ENCODE data around the gene IL7R. TPM values are rescaled to one million over a fixed set of nuclear protein-coding genes. Genes with fewer than 3 reads are reported as not detected.

The IL7R gene
- total and polyA plus RNA-seq, 2 of the 4 experiments (the other 2 are of a cell fraction) = 40.7 to 71.7 TPM

DNA sequence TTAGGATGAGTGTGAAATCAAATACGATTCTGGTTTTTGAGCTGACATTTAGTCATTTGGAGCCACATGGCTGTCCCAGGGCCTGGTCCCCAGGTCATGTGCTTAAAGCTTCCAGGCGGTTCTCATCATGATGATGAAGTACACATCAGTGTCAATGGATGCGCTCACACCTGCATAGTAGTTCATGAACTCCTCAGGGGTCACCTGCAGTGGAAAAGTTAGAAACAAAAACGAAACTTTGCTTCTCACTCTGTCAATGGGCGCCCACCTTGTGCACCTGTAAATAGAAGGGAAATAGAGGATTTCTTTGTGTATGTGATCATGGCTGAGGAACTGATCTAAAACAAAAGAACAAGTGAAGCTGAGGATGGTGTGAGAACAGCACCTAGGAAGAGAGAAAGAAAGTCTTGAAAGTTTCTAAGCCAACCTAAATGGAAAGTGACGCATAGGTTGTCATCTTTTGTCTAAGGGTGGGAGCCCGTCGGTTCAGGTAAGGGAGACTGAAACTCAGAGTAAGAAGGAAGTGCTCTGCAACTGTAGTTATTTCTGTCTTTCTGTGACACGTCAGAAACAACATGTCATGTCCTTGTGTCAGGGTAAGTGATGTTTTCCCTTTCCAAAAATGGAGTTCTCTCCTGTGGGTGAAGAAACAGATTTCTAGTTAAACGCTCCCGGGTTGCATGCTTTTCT is 47.9 kb downstream of the IL7R start:
- H4K20me1 ChIP-seq (ENCODE audit: insufficient read depth, low read length) = no peaks in the 10 kb centered on the region
- no peak overlapping the region for H2AFZ ChIP-seq (replicated peaks; ENCODE audit: low read length, poor library complexity)
- H3K79me1 ChIP-seq (ENCODE audit: low read depth in 1 of 2, low read length in 2 of 2) = no peaks in the 10 kb centered on the region
- no peak overlapping the region for H4K91ac ChIP-seq (ENCODE audit: insufficient read depth, low read depth, low read length)
- H3K4me2 ChIP-seq (ENCODE audit: low read depth, low read length) = no peak overlapping the region
- dilution Hi-C loops (cut with HindIII; ENCODE audit: low sequenced_read_pairs, unreplicated experiment) (no loop called here), intact Hi-C loops (cut with micrococcal nuclease) (no loop called here), in situ Hi-C loops (cut with MboI; ENCODE audit: low sequenced_read_pairs) (no loop called here)
- no peak overlapping the region for H2AK9ac ChIP-seq (replicated peaks; ENCODE audit: low read depth, low read length, poor library complexity)
- WGBS, 2 experiments (ENCODE audit: extremely low coverage in 2 of 2, insufficient read length in 1 of 2) = 92% methylated on average over 3 of the region's 11 CpGs; no CpG with 5 or more reads in 1 of the 2 experiments
- H3K23ac ChIP-seq (ENCODE audit: low read depth, low read length) = no peak overlapping the region
- no peaks in the 10 kb centered on the region for H3K9me3 ChIP-seq (ENCODE audit: control insufficient read depth, insufficient read depth, low read length)
- no peak overlapping the region for H3K27ac ChIP-seq (ENCODE audit: insufficient read depth, low read length)
- ChIA-PET POLR2A (ENCODE audit: unreplicated experiment) (no interaction called here), CTCF (no interaction called here)
- no peak overlapping the region for H3K4ac ChIP-seq (ENCODE audit: low read depth, low read length)
- BruUV-seq (replicated peaks) = no TSS peak
- no peak overlapping the region for H3K4me3 ChIP-seq (ENCODE audit: insufficient read depth, low read depth, low read length)
- H4K8ac ChIP-seq (ENCODE audit: low read depth in 2 of 2, low read length in 2 of 2) = no peak overlapping the region
- H3K56ac ChIP-seq (ENCODE audit: extremely low read depth, insufficient read depth, low read length) = no peak overlapping the region
- no peaks in the 10 kb centered on the region for H3K9me1 ChIP-seq (ENCODE audit: insufficient read depth, low read length)
- no peaks in the 10 kb centered on the region for H3K27me3 ChIP-seq (ENCODE audit: control insufficient read depth, insufficient read depth, low read length)
- H2BK15ac ChIP-seq (ENCODE audit: low read depth, low read length) = no peak overlapping the region
- ATAC-seq (ENCODE audit: low read depth) (no peak), DNase-seq (no peak)
- no peak overlapping the region for H3K14ac ChIP-seq (replicated peaks; ENCODE audit: low read depth, low read length)
- no peak overlapping the region for H2BK120ac ChIP-seq (ENCODE audit: low read depth, low read length)
- H3K4me1 ChIP-seq (ENCODE audit: control insufficient read depth, insufficient read depth, low read length) = peaks cover 3% of the 10 kb centered on the region
- H3K18ac ChIP-seq (ENCODE audit: low read depth, low read length) = no peak overlapping the region
- H2BK20ac ChIP-seq (ENCODE audit: low read depth, low read length) = no peak overlapping the region
- no peak overlapping the region for H2BK5ac ChIP-seq (ENCODE audit: low read depth, low read length, poor library complexity, severe bottlenecking)
- TF ChIP-seq, protein P1, sequence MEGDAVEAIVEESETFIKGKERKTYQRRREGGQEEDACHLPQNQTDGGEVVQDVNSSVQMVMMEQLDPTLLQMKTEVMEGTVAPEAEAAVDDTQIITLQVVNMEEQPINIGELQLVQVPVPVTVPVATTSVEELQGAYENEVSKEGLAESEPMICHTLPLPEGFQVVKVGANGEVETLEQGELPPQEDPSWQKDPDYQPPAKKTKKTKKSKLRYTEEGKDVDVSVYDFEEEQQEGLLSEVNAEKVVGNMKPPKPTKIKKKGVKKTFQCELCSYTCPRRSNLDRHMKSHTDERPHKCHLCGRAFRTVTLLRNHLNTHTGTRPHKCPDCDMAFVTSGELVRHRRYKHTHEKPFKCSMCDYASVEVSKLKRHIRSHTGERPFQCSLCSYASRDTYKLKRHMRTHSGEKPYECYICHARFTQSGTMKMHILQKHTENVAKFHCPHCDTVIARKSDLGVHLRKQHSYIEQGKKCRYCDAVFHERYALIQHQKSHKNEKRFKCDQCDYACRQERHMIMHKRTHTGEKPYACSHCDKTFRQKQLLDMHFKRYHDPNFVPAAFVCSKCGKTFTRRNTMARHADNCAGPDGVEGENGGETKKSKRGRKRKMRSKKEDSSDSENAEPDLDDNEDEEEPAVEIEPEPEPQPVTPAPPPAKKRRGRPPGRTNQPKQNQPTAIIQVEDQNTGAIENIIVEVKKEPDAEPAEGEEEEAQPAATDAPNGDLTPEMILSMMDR (conservative IDR thresholded peaks at IDR 0.05; ENCODE audit: low read depth, low read length) = no peak
- TF ChIP-seq, protein P2, sequence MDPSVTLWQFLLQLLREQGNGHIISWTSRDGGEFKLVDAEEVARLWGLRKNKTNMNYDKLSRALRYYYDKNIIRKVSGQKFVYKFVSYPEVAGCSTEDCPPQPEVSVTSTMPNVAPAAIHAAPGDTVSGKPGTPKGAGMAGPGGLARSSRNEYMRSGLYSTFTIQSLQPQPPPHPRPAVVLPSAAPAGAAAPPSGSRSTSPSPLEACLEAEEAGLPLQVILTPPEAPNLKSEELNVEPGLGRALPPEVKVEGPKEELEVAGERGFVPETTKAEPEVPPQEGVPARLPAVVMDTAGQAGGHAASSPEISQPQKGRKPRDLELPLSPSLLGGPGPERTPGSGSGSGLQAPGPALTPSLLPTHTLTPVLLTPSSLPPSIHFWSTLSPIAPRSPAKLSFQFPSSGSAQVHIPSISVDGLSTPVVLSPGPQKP (IDR thresholded peaks at IDR 0.05; ENCODE audit: borderline replicate concordance, low read depth, low read length) = no peak
- no peak for TF ChIP-seq RFX5 (IDR thresholded peaks at IDR 0.05; ENCODE audit: low read depth, low read length)
- TF ChIP-seq CHD1 (IDR thresholded peaks at IDR 0.05; ENCODE audit: low read depth, low read length) = no peak
- TF ChIP-seq MXI1 (IDR thresholded peaks at IDR 0.05; ENCODE audit: borderline replicate concordance, low read depth, low read length) = no peak
- TF ChIP-seq, protein P3, sequence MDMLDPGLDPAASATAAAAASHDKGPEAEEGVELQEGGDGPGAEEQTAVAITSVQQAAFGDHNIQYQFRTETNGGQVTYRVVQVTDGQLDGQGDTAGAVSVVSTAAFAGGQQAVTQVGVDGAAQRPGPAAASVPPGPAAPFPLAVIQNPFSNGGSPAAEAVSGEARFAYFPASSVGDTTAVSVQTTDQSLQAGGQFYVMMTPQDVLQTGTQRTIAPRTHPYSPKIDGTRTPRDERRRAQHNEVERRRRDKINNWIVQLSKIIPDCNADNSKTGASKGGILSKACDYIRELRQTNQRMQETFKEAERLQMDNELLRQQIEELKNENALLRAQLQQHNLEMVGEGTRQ (IDR thresholded peaks at IDR 0.05; ENCODE audit: low read depth, low read length) = no peak
- TF ChIP-seq MAZ (IDR thresholded peaks at IDR 0.05; ENCODE audit: borderline replicate concordance, low read depth, low read length) = no peak
- TF ChIP-seq NFE2L2 (IDR thresholded peaks at IDR 0.05; ENCODE audit: low read depth, low read length) = no peak
- no peak for TF ChIP-seq FOS (IDR thresholded peaks at IDR 0.05; ENCODE audit: low read depth, low read length)
- no peak for TF ChIP-seq CEBPB (IDR thresholded peaks at IDR 0.05; ENCODE audit: low read depth, low read length)
- no peak for TF ChIP-seq BHLHE40 (IDR thresholded peaks at IDR 0.05; ENCODE audit: low read depth, low read length)
- TF ChIP-seq POLR2A (IDR thresholded peaks at IDR 0.05; ENCODE audit: low read depth, low read length) = no peak
- no peak for TF ChIP-seq SMC3 (IDR thresholded peaks at IDR 0.05; ENCODE audit: low read depth, low read length)
- no peak for TF ChIP-seq MAFK (IDR thresholded peaks at IDR 0.05; ENCODE audit: low read depth, low read length)
- no peak for TF ChIP-seq RCOR1 (IDR thresholded peaks at IDR 0.05; ENCODE audit: insufficient replicate concordance, low read length)
- no peak for TF ChIP-seq RAD21 (IDR thresholded peaks at IDR 0.05; ENCODE audit: low read length)
- H2AK5ac ChIP-seq (ENCODE audit: low read depth, low read length) = no peak overlapping the region
- no peaks in the 10 kb centered on the region for H3K36me3 ChIP-seq (ENCODE audit: control insufficient read depth, insufficient read depth, low read length)
- H4K5ac ChIP-seq (ENCODE audit: low read depth, low read length) = no peak overlapping the region
- no peak overlapping the region for H3K9ac ChIP-seq (ENCODE audit: low read depth, low read length)
